CD4-positive, alpha-beta T cell (primary cell): ENCODE measurements around the gene LGI1. TPM values are rescaled to one million over a fixed set of nuclear protein-coding genes. Genes with fewer than 3 reads are reported as not detected.

ENCODE experiments used
- ATAC-seq: fragments of 200-7000 bp; cut with Tn5 transposase; one replicate; pipeline ENCODE4 v1.10.0; 2022; ENCODE audit warnings: mild to moderate bottlenecking; ENCODE audit not compliant: poor library complexity
- CTCF ChIA-PET: fragments of 350-600 bp; sonication (Branson Sonifier 250); formaldehyde crosslinking; loops from one replicate; lab custom pipeline; 2021; ENCODE audit warnings: antibody characterized with exemption, inconsistent platforms; lab: Charles Lee
- POLR2A ChIA-PET: fragments of 350-600 bp; sonication (Branson Sonifier 250); formaldehyde crosslinking; loops from one replicate; lab custom pipeline; 2021; ENCODE audit warnings: antibody characterized with exemption, inconsistent platforms; lab: Charles Lee
- DNase-seq, 14 experiments: peaks; one replicate each; pipeline ENCODE4 v3.0.0-alpha.2; 2013 to 2020; ENCODE audit warnings: mixed read lengths in 2 of 14
- H3K27ac ChIP-seq, 2 donors: one replicate each; pipeline versions ENCODE4 v1.5.1 to v1.7.0; 2013; ENCODE audit warnings: low read length in 2 of 2, low read depth in 1 of 2, mild to moderate bottlenecking in 1 of 2
- H3K27me3 ChIP-seq, 2 experiments: 1 replicate in 1 of 2; 2 replicates in 1 of 2; pipeline versions ENCODE4 v1.6.1 to v1.7.0; 2013; ENCODE audit warnings: low read length in 2 of 2, control low read depth in 1 of 2, mild to moderate bottlenecking in 1 of 2, moderate library complexity in 1 of 2; ENCODE audit not compliant: insufficient read depth in 2 of 2, control insufficient read depth in 1 of 2
- H3K36me3 ChIP-seq: one replicate; pipeline ENCODE4 v1.6.1; 2013; ENCODE audit warnings: low read length, control low read depth; ENCODE audit not compliant: insufficient read depth
- H3K4me1 ChIP-seq: one replicate; pipeline ENCODE4 v1.6.1; 2013; ENCODE audit warnings: low read length, control low read depth; ENCODE audit not compliant: insufficient read depth
- H3K4me3 ChIP-seq: one replicate; pipeline ENCODE4 v1.5.1; 2013; ENCODE audit warnings: mild to moderate bottlenecking, low read length, moderate library complexity
- H3K9me3 ChIP-seq, 2 experiments: 1 replicate in 1 of 2; 2 replicates in 1 of 2; pipeline versions ENCODE4 v1.6.1 to v1.7.0; 2013; ENCODE audit warnings: low read length in 2 of 2, mild to moderate bottlenecking in 2 of 2, control low read depth in 1 of 2, moderate library complexity in 1 of 2; ENCODE audit not compliant: control insufficient read depth in 1 of 2, insufficient read depth in 1 of 2
- H3K27ac Mint-ChIP-seq: one replicate; pipeline ENCODE4 v1.8.0; 2020; ENCODE audit warnings: mixed read lengths
- H3K27me3 Mint-ChIP-seq: one replicate; pipeline ENCODE4 v1.8.0; 2021; ENCODE audit warnings: mixed read lengths
- H3K36me3 Mint-ChIP-seq: one replicate; pipeline ENCODE4 v1.8.0; 2021; ENCODE audit warnings: low read depth, mixed read lengths
- H3K4me1 Mint-ChIP-seq: one replicate; pipeline ENCODE4 v1.8.0; 2021; ENCODE audit warnings: low read depth, mixed read lengths
- H3K4me3 Mint-ChIP-seq: one replicate; pipeline ENCODE4 v1.8.0; 2020; ENCODE audit warnings: mild to moderate bottlenecking, mixed read lengths
- H3K9me3 Mint-ChIP-seq: one replicate; pipeline ENCODE4 v1.8.0; 2020; ENCODE audit warnings: mixed read lengths
- intact Hi-C, 2 experiments: fragments of 100-400 bp; cut with DNase I in 1 of 2; cut with micrococcal nuclease in 1 of 2; formaldehyde crosslinking; loops; one replicate each; pipeline versions ENCODE4 v1.15.1 to v1.9.0; 2023 to 2025; cut with DNase I, micrococcal nuclease
- total RNA-seq, 174 experiments: library from RNA in 2 of 174; stranded (reverse) in 2 of 174; gene quantifications; one replicate each; pipeline ENCODE4 v1.2.3 and lab custom pipeline; 2021 to 2026
- TF ChIP-seq, protein P1 (sequence below): fragments of 200-600 bp; IDR thresholded peaks from one replicate; pipeline ENCODE4 v1.8.0; 2022; ENCODE audit warnings: antibody characterized with exemption, mild to moderate bottlenecking

Gene LGI1
- total RNA-seq, 2 experiments from 2014 or later, result not detected

DNA sequence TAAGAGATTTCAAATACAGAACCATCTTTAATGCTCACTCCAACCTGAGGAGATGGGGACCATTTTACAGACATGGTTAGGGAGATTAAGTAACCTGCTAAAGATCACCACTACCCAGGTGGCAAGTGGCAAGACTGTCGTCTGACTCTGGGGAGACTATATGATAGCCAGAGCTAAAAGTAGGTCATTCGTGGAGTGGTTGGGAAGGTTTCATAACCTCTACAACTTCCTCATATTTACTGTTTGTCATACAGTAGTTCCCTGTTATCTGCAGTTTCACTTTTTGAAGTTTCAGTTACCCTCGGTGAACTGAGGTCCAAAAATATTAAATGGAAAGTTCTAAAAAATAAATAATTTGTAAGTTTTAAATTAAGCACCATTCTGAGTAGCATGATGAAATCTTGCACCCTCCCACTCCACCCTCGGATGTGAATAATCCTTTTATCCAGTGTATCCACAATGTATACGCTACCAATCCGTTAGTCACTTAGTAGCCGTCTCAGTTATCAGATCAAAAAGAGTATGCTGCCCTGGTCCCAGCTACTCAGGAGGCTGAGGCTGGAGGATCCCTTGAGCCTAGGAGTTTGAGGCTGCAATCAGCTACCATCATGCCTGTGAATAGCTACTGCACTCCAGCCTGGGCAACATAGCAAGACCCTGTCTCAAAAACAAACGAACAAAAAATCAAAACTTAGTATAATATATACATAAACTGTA, 14.9 kb upstream of the LGI1 start:
- TF ChIP-seq, protein P1, sequence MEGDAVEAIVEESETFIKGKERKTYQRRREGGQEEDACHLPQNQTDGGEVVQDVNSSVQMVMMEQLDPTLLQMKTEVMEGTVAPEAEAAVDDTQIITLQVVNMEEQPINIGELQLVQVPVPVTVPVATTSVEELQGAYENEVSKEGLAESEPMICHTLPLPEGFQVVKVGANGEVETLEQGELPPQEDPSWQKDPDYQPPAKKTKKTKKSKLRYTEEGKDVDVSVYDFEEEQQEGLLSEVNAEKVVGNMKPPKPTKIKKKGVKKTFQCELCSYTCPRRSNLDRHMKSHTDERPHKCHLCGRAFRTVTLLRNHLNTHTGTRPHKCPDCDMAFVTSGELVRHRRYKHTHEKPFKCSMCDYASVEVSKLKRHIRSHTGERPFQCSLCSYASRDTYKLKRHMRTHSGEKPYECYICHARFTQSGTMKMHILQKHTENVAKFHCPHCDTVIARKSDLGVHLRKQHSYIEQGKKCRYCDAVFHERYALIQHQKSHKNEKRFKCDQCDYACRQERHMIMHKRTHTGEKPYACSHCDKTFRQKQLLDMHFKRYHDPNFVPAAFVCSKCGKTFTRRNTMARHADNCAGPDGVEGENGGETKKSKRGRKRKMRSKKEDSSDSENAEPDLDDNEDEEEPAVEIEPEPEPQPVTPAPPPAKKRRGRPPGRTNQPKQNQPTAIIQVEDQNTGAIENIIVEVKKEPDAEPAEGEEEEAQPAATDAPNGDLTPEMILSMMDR, result no peak
- Mint-ChIP-seq H3K27ac (no peak overlapping the region), H3K4me1 (no peaks in the 10 kb centered on the region), H3K9me3 (no peaks in the 10 kb centered on the region), H3K4me3 (no peak overlapping the region), H3K36me3 (no peaks in the 10 kb centered on the region), H3K27me3 (peaks cover 11% of the 10 kb centered on the region)
- no peaks in the 10 kb centered on the region for H3K36me3 ChIP-seq
- peaks cover 3 to 8% of the 10 kb centered on the region in 2 experiments for H3K27me3 ChIP-seq
- no peak overlapping the region for H3K4me3 ChIP-seq
- peak in 3 of 14 experiments; percentile 11 to 32 (median 26) for DNase-seq
- ATAC-seq, result no peak
- CTCF ChIA-PET, result no interaction called here
- no peak overlapping the region for H3K27ac ChIP-seq
- intact Hi-C loops, result no loop called here
- H3K4me1 ChIP-seq, result no peaks in the 10 kb centered on the region
- POLR2A ChIA-PET, result no interaction called here
- no peaks in the 10 kb centered on the region for H3K9me3 ChIP-seq

DNA sequence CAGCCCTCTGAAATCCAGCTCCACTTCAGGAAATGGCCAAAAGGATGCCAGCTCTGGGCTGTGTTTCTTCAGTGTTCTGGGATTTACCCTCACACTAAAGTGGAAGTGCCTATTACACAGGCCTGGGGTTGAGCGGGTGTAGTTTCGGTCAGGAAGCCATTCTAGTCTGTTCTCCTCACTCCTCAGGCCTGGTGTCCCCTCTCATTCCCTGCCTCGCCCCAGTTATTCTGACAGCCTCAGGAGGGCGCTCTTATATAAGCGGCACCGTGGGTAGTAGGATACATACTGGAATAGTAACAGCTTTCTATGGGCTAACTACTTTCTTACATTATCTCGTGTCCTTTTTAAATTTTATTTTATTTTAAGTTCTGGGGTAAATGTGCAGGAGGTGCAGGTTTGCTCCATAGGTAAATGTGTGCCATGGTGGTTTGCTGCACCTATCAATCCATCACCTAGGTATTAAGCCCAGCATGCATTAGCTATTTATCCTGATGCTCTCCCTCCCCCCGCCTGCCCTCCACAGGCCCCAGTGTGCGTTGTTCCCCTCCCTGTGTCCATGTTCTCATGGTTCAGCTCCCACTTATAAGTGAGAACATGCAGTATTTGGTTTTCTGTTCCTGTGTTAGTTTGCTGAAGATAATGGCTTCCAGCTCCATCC, 12.2 kb upstream of the LGI1 start:
- ATAC-seq, result no peak
- DNase-seq, result peak in 2 of 14 experiments; percentile 8 to 13
- Histone ChIP-seq H3K4me3 (no peak overlapping the region), H3K27me3 (peaks cover 3 to 8% of the 10 kb centered on the region in 2 experiments), H3K36me3 (no peaks in the 10 kb centered on the region), H3K27ac (no peak overlapping the region), H3K4me1 (no peaks in the 10 kb centered on the region), H3K9me3 (no peaks in the 10 kb centered on the region)
- intact Hi-C loops, result no loop called here
- peaks cover 8% of the 10 kb centered on the region for H3K27me3 Mint-ChIP-seq
- no peaks in the 10 kb centered on the region for H3K9me3 Mint-ChIP-seq
- H3K27ac Mint-ChIP-seq, result no peak overlapping the region
- no peak overlapping the region for H3K4me3 Mint-ChIP-seq
- TF ChIP-seq, protein P1, result no peak
- no peaks in the 10 kb centered on the region for H3K4me1 Mint-ChIP-seq
- no peaks in the 10 kb centered on the region for H3K36me3 Mint-ChIP-seq
- POLR2A ChIA-PET, result no interaction called here
- CTCF ChIA-PET, result no interaction called here

DNA sequence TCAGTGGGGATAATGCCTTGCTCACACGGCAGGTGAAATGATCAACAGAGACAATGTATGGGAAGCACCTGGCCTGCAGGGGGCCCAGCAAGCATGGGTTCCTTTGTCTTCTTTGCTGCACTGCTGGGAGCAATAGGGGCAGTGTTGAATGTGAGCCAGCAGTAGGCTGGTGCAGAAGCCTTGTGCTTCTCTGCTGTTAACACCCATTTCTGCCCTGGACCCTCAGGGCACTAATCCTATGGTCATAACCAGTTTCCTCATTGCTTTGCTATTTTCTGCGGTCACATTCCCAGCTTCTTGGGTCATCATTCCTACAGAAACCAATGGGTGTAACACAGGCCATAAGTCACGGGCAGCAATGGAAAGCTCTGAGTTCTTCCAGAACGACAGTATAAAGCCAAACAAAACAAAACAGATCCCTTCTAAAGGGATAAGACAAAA, 10.9 kb upstream of the LGI1 start:
- ATAC-seq, result peak; percentile 34
- Histone ChIP-seq H3K4me1 (peaks cover under 1% of the 10 kb centered on the region), H3K4me3 (no peak overlapping the region), H3K9me3 (no peaks in the 10 kb centered on the region), H3K27me3 (peaks cover 3 to 13% of the 10 kb centered on the region in 2 experiments), H3K27ac (no peak overlapping the region), H3K36me3 (no peaks in the 10 kb centered on the region)
- H3K4me3 Mint-ChIP-seq, result no peak overlapping the region
- no peaks in the 10 kb centered on the region for H3K9me3 Mint-ChIP-seq
- POLR2A ChIA-PET, result no interaction called here
- DNase-seq, result peak in 2 of 14 experiments; percentile 8 to 13
- intact Hi-C loops, result no loop called here
- peaks cover 18% of the 10 kb centered on the region for H3K27me3 Mint-ChIP-seq
- no peaks in the 10 kb centered on the region for H3K4me1 Mint-ChIP-seq
- TF ChIP-seq, protein P1, result peak; percentile 23
- CTCF ChIA-PET, result no interaction called here
- H3K27ac Mint-ChIP-seq, result no peak overlapping the region
- no peaks in the 10 kb centered on the region for H3K36me3 Mint-ChIP-seq
